ENCODE data around the gene C12orf60. TPM values are rescaled to one million over a fixed set of nuclear protein-coding genes. Genes with fewer than 3 reads are reported as not detected.

The C12orf60 gene
- total and polyA plus RNA-seq, 2 of the 8 experiments (the other 6 are each of a cell fraction or from before 2014, with no cell fraction given): 1.2 to 1.5 TPM

GRCh38 chr12:14814014-14814413 lies 10.5 kb downstream of the C12orf60 start, which contains the start of gene SMCO3:
SMCO3 (minus strand) TSS chr12:14814182; CDS start chr12:14806680, 7,502 bp downstream.
- Histone ChIP-seq H3K14ac (ENCODE audit: insufficient read length) (no peak within 1 kb of the TSS), H3K9me3 (ENCODE audit: insufficient read depth in 2 of 2, low read depth in 1 of 2, low read length in 1 of 2) (no peaks in the 10 kb centered on the region), H4K5ac (ENCODE audit: insufficient read length, low read depth, low read length) (no peak within 1 kb of the TSS), H2BK20ac (ENCODE audit: low read length) (no peak within 1 kb of the TSS), H2BK12ac (ENCODE audit: low read depth, low read length) (no peak within 1 kb of the TSS), H2BK15ac (ENCODE audit: low read length) (no peak within 1 kb of the TSS), H3K9ac (replicated peaks in 1 of 4; ENCODE audit: extremely low read depth in 1 of 4, low read depth in 3 of 4, low read length in 3 of 4) (no peak within 1 kb of the TSS), H3K4me1 (replicated peaks in 1 of 4; ENCODE audit: control insufficient read depth in 3 of 4, insufficient read depth in 4 of 4, low read length in 3 of 4) (no peaks in the 10 kb centered on the region), H3K23ac (ENCODE audit: insufficient read length) (no peak within 1 kb of the TSS), H3K4me3 (ENCODE audit: extremely low read depth in 1 of 4, insufficient read depth in 2 of 4, low read depth in 3 of 4, low read length in 4 of 4) (no peak within 1 kb of the TSS), H4K8ac (ENCODE audit: extremely low read depth, insufficient read depth, low read length) (no peak within 1 kb of the TSS), H3K27me3 (replicated peaks in 1 of 4; ENCODE audit: control insufficient read depth in 3 of 4, extremely low read depth in 1 of 4, insufficient read depth in 3 of 4, low read length in 3 of 4) (no peaks in the 10 kb centered on the region), H2BK5ac (ENCODE audit: low read depth, low read length) (no peak within 1 kb of the TSS), H4K91ac (replicated peaks; ENCODE audit: insufficient read length, low read length) (no peak within 1 kb of the TSS), H3K27ac (ENCODE audit: low read depth, low read length) (no peak within 1 kb of the TSS), H3K18ac (ENCODE audit: extremely low read depth, low read length) (no peak within 1 kb of the TSS), H2AFZ (ENCODE audit: low read length) (no peak within 1 kb of the TSS), H2BK120ac (replicated peaks; ENCODE audit: low read depth, low read length) (no peak within 1 kb of the TSS), H3K36me3 (ENCODE audit: control insufficient read depth in 2 of 4, insufficient read depth in 4 of 4, low read length in 3 of 4) (no peaks in the 10 kb centered on the region), H4K20me1 (replicated peaks in 1 of 2; ENCODE audit: control insufficient read depth in 1 of 2, insufficient read depth in 2 of 2, low read length in 2 of 2) (no peaks in the 10 kb centered on the region), H3K56ac (replicated peaks; ENCODE audit: insufficient read length, low read depth, low read length) (no peak within 1 kb of the TSS), H3K23me2 (ENCODE audit: low read depth, low read length) (no peaks in the 10 kb centered on the region), H3K79me2 (ENCODE audit: control insufficient read depth in 1 of 2, insufficient read depth in 2 of 2, low read length in 2 of 2) (no peaks in the 10 kb centered on the region), H3K4me2 (ENCODE audit: insufficient read depth in 1 of 2, low read depth in 2 of 2, low read length in 2 of 2) (no peak within 1 kb of the TSS), H3K4ac (replicated peaks; ENCODE audit: insufficient read length, low read depth, low read length) (no peak within 1 kb of the TSS), H2AK5ac (ENCODE audit: low read depth, low read length) (no peak within 1 kb of the TSS), H3K79me1 (ENCODE audit: low read depth, low read length) (no peaks in the 10 kb centered on the region)
- ChIA-PET POLR2A (ENCODE audit: partially characterized antibody) (interaction anchor here (1.4 kb wide), 1 partner anchor 43 kb away, joined by 6 read pairs; a partner anchor contains a TSS), CTCF (ENCODE audit: partially characterized antibody) (interaction anchor here (2.1 kb wide), 1 partner anchor 9 kb away, joined by 5 read pairs; no protein-coding TSS in a partner anchor)
- FAIRE-seq (no peak), DNase-seq (ENCODE audit: low read depth in 1 of 2, low spot score in 2 of 2) (no peak)
- 80% methylated on average over 3 of the region's 3 CpGs; no CpG with 5 or more reads in 1 of the 2 experiments for WGBS, 2 experiments (ENCODE audit: extremely low coverage in 1 of 2, insufficient coverage in 1 of 2, insufficient read length in 1 of 2, insufficient replicate concordance in 2 of 2, low coverage in 1 of 2, low lambda C conversion rate in 2 of 2, missing lambda C conversion rate in 1 of 2)
- TF ChIP-seq JUND (IDR thresholded peaks at IDR 0.05; ENCODE audit: low read length): no peak
- no peak for TF ChIP-seq CREB1 (IDR thresholded peaks at IDR 0.05)
- TF ChIP-seq KDM1A (IDR thresholded peaks at IDR 0.05; ENCODE audit: borderline replicate concordance, low read length): no peak
- no peak for TF ChIP-seq CTCF (IDR thresholded peaks at IDR 0.05; ENCODE audit: control extremely low read depth in 1 of 3, insufficient read depth in 1 of 3, low read depth in 1 of 3, low read length in 3 of 3)
- TF ChIP-seq E2F6 (IDR thresholded peaks at IDR 0.05): no peak
- no peak for TF ChIP-seq TBP (IDR thresholded peaks at IDR 0.05; ENCODE audit: low read depth, low read length)
- no peak for TF ChIP-seq MAFK (IDR thresholded peaks at IDR 0.05; ENCODE audit: low read depth, low read length)
- no peak for TF ChIP-seq ASH2L (IDR thresholded peaks at IDR 0.05; ENCODE audit: low read length)
- TF ChIP-seq SP4 (IDR thresholded peaks at IDR 0.05; ENCODE audit: low read length): no peak
- no peak for TF ChIP-seq CHD2 (IDR thresholded peaks at IDR 0.05; ENCODE audit: low read length)

Measured in H1 (cell line).